ENCODE measurements around the gene LCLAT1. TPM values are rescaled to one million over a fixed set of nuclear protein-coding genes. Genes with fewer than 3 reads are reported as not detected.

The LCLAT1 gene
- total RNA-seq, 1 experiment from 2014 or later: 32.9 TPM

DNA sequence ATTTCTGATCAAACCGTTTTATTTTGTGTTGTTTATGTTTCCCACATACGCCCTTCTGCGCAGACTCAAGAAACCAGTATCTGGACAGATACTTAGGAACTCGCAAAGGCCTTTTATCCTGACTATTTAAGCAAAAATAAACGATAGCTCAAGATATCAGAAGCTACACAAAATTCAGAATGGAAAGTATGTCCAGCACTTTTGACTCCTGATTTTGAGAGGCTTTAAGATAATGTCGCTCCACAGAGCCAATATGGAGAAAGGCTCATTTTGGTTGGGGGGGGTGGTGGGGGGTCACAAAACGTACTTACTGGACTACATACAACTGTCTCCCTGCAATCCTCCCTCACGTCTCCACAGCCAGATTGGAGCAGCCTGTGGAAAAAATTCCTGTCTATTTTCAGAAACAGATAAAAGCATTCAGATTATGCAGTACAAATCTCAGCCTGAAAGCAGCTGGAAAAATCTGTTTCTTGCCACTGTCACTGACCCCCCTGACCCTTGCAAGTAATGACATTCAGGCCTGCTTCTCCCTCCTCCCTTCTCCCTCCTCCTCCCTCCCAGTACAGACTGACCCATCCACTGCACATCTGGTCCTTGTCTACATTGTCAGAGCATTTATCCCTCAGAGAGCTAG, 34.9 kb upstream of the LCLAT1 start:
- Histone ChIP-seq H3K4ac (ENCODE audit: low read depth, low read length) (no peak overlapping the region), H3K27me3 (ENCODE audit: insufficient read depth, low read length) (no peaks in the 10 kb centered on the region), H3K4me2 (ENCODE audit: insufficient read depth, insufficient read length, low read length) (no peak overlapping the region), H4K20me1 (ENCODE audit: control insufficient read depth, insufficient read depth, insufficient read length) (no peaks in the 10 kb centered on the region), H3K4me1 (ENCODE audit: insufficient read depth, low read length) (peaks cover 2% of the 10 kb centered on the region; the same call in 1 of the 2 replicates), H3K23ac (ENCODE audit: insufficient read length, low read depth, low read length) (no peak overlapping the region), H4K8ac (replicated peaks; ENCODE audit: insufficient read length, low read depth, low read length) (no peak overlapping the region), H4K91ac (ENCODE audit: insufficient read length, low read depth, low read length) (no peak overlapping the region), H3K9ac (ENCODE audit: extremely low read depth, insufficient read length, low read length) (no peak overlapping the region), H2BK120ac (ENCODE audit: low read depth, low read length, poor library complexity, severe bottlenecking) (no peak overlapping the region), H3K9me3 (ENCODE audit: control insufficient read depth, low read depth, low read length) (no peaks in the 10 kb centered on the region), H2BK5ac (ENCODE audit: insufficient read length, low read length) (no peak overlapping the region), H3T11ph (ENCODE audit: low read length) (no peak overlapping the region), H3K56ac (ENCODE audit: insufficient read length, low read depth, low read length) (no peak overlapping the region), H3K79me1 (ENCODE audit: insufficient read depth, low read depth, low read length, poor library complexity, severe bottlenecking) (no peaks in the 10 kb centered on the region), H2AFZ (ENCODE audit: low read length) (no peak overlapping the region), H3K18ac (ENCODE audit: insufficient read length, low read depth, low read length) (no peak overlapping the region), H2BK20ac (ENCODE audit: low read depth, low read length, poor library complexity, severe bottlenecking) (no peak overlapping the region), H2BK15ac (ENCODE audit: low read depth, low read length) (no peak overlapping the region), H3K14ac (ENCODE audit: insufficient read depth, low read length) (no peak overlapping the region), H2AK5ac (ENCODE audit: insufficient read length, low read length) (no peak overlapping the region), H3K23me2 (ENCODE audit: insufficient read length, low read depth, low read length, poor library complexity, severe bottlenecking) (no peaks in the 10 kb centered on the region), H2BK12ac (ENCODE audit: insufficient read length, low read depth, low read length) (no peak overlapping the region), H3K79me2 (ENCODE audit: insufficient read depth, low read length) (no peaks in the 10 kb centered on the region), H4K5ac (ENCODE audit: insufficient read length, low read depth, low read length) (no peak overlapping the region), H3K27ac (ENCODE audit: insufficient read length, low read depth, low read length) (no peak overlapping the region)
- DNase-seq: no peak
- H3K9me3 Mint-ChIP-seq: no peaks in the 10 kb centered on the region; a peak in 1 of 5 replicates
- peaks cover 0 to 5% (median 0%) of the 10 kb centered on the region in 3 experiments; a peak in 2 of 7 replicates for H3K36me3 Mint-ChIP-seq (ENCODE audit: insufficient read depth in 1 of 3, low read depth in 3 of 3)
- TF ChIP-seq, protein P1, sequence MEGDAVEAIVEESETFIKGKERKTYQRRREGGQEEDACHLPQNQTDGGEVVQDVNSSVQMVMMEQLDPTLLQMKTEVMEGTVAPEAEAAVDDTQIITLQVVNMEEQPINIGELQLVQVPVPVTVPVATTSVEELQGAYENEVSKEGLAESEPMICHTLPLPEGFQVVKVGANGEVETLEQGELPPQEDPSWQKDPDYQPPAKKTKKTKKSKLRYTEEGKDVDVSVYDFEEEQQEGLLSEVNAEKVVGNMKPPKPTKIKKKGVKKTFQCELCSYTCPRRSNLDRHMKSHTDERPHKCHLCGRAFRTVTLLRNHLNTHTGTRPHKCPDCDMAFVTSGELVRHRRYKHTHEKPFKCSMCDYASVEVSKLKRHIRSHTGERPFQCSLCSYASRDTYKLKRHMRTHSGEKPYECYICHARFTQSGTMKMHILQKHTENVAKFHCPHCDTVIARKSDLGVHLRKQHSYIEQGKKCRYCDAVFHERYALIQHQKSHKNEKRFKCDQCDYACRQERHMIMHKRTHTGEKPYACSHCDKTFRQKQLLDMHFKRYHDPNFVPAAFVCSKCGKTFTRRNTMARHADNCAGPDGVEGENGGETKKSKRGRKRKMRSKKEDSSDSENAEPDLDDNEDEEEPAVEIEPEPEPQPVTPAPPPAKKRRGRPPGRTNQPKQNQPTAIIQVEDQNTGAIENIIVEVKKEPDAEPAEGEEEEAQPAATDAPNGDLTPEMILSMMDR (conservative IDR thresholded peaks at IDR 0.05): no peak
- peaks cover 19 to 27% of the 10 kb centered on the region in 2 experiments for H3K4me1 Mint-ChIP-seq
- no CpG with 5 or more reads among the region's 8 CpGs for WGBS (ENCODE audit: extremely low coverage, insufficient read length, low lambda C conversion rate)
- no peak overlapping the region; a peak in 1 of 7 replicates for H3K27ac Mint-ChIP-seq
- H3K27me3 Mint-ChIP-seq (ENCODE audit: low read depth): peaks cover 13% of the 10 kb centered on the region
- H3K4me3 Mint-ChIP-seq: no peak overlapping the region

Measured in H9 (cell line).